HEK293 (cell line): ENCODE results near the gene HINT2.

Experiments
- CTCF ChIP-seq: fragments of 450-650 bp; formaldehyde crosslinking; IDR thresholded peaks from 2 replicates; pipeline ENCODE4 v1.5.1; 2016; ENCODE audit warnings: missing biosample characterization, missing genetic modification characterization
- RBAK ChIP-seq: fragments of 450-650 bp; formaldehyde crosslinking; IDR thresholded peaks from 2 replicates; pipeline ENCODE4 v1.5.1; 2016; ENCODE audit warnings: missing biosample characterization, missing genetic modification characterization
- REST ChIP-seq: fragments of 450-650 bp; formaldehyde crosslinking; IDR thresholded peaks from 2 replicates; pipeline ENCODE4 v1.5.1; 2016; ENCODE audit warnings: missing biosample characterization, missing genetic modification characterization
- ZNF23 ChIP-seq: fragments of 450-650 bp; formaldehyde crosslinking; IDR thresholded peaks from 2 replicates; pipeline ENCODE4 v1.5.1; 2016; ENCODE audit warnings: missing biosample characterization, missing genetic modification characterization, borderline replicate concordance
- ZNF239 ChIP-seq: fragments of 450-650 bp; formaldehyde crosslinking; IDR thresholded peaks from 2 replicates; pipeline ENCODE4 v1.5.1; 2016; ENCODE audit warnings: missing biosample characterization, missing genetic modification characterization
- ZNF266 ChIP-seq: fragments of 450-650 bp; formaldehyde crosslinking; IDR thresholded peaks from 2 replicates; pipeline ENCODE4 v1.5.1; 2016; ENCODE audit warnings: missing biosample characterization, missing genetic modification characterization, low read depth
- ZNF341 ChIP-seq: fragments of 450-650 bp; formaldehyde crosslinking; IDR thresholded peaks from 2 replicates; pipeline ENCODE4; 2016; ENCODE audit warnings: low read depth, missing biosample characterization, missing genetic modification characterization

DNA sequence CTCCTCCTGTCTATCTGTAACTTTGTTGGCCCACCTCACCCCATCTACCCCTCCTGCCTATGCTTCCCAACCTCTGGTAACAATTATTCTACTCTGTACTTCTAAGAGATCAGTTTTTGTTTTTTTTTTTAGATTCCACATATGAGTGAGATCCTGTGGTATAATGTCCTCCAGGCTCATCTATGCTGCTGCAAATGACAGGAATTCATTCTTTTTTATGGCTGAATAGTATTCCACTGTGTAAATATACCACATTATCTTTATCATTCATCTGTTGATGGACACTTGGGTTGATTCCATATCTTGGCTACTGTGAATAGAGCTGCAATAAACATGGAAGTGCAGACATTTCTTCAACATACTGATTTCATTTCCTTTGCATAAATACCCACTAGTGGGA lies 31.4 kb downstream of the HINT2 start:
- TF ChIP-seq RBAK (no peak), CTCF (no peak), ZNF341 (tag by site-specific recombination) (no peak), ZNF266 (tag by site-specific recombination) (no peak), ZNF23 (no peak), REST (no peak), ZNF239 (tag by site-specific recombination) (no peak)
